GM18502 (cell line): ENCODE measurements around the gene SLC16A6.
A peak's percentile ranks its signal among the peaks of the same experiment; 100 is the strongest.
"Not testable (repeated sequence)": the region's sequence is repeated elsewhere in the genome, so short reads cannot be mapped to it uniquely, and the experiment has no call there.

Experiments
- ATAC-seq: cut with Tn5 transposase; IDR thresholded peaks from one replicate; pipeline ENCODE4 v1.9.1; 2021; ENCODE audit warnings: mild to moderate bottlenecking; ENCODE audit not compliant: unreplicated experiment, poor library complexity

The SLC16A6 gene

DNA sequence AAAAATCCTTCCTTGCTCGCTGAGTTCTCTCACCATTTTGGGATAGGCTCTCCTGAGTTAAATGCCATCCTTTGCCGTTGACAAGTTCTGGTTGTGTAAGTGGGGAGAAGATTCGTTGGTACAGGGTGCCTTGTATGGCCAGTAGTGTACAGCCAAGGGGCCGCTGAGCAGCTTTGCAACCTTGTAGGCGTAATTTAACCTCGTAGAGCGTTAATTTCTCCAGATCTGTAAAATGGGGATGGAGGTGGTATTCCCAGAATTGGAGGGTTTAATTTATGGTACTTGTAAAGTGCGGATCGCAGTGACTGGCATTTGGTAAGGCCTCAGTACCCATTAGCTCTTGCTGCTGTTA, 1.7 kb upstream of the SLC16A6 start:
- ATAC-seq = no peak

DNA sequence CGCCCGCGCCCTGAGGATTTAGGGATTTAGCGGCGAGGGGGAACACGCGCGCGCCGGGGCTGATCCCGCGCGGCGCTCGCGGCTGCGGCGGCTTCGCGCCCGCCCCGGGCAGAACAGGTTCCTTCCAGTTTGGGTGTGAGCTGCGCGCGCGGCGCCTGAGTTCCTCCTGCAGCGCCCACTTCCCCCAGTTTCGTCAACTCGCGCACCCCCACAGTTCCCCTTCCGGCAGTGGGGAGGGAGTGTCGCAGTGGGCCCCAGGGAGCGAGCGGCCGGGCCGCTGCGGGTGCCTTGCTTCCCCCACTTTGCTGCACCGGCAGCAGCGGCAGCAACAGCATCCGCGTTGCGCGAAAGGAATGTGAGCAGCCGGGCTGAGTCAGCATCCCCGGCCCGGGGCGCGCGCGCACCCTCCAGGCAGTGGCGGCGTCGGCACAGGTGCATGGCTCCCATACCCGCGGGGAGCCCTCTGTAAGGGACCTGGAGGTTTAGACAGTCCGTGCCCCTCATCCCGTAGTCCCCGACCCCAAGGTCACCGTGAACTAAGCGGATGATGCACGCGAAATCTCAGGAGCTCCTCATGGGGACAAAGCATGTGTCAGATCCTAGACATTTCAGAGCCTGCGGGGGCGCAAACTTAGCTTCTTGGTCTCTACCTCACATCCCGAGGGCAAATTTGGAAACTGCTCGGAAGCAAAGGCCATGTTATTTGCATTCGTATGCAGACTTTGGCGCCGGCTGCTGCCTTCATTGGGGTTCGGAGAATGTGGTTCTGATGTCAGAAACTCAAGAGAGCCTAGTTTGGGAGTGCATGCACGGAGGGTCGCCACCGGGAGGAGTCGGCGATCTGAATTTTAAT, 1.1 kb upstream of the SLC16A6 start:
- peak; percentile 67 for ATAC-seq

DNA sequence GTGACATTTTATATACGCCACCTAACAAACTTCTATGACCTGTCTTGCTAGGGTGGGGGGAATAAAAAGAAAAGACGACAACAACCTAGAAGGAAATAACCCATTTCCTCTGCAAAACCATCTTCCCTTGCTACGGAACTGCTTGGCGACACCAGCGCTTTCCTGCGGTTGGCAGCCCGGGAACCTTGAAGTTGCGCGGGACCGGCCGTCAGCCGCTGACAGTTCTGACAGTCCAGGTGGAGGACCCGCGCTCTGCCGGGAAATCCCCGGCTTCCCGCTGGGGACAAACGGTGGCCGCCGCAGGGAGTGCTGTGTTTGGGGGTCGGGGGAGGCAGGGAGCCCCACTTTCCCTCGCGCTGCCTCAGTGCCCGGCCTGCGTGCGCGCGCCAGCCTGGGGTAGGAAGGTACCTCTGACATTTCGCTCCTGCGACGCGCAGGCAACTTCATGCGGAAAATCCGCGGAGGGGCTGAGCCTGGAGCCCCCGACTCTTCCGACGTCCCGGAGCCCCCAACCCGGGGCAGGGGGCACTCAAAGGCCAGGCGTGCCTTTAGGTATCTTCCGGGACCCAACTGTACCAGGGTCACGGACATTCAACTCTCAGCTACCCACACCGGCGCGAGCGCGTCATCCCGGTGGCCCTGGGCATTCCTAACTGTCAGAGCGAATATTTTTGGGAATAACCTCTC, 516 bp downstream of the SLC16A6 start:
- no peak for ATAC-seq

DNA sequence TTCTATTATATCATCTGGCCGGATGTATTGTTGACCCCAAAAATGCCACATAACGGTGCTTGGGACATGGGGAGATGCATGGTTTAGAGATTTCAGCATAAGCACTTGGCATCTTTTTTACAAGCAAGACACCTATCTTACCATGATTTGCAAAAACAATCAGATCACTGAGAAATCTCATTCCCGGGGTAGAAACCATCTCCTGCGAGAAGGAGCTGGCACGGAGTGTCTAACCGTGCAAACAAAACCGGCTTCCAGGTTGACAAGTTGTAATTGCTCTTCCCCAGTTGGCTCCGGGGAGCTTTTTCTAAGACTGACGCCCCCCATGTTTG, 1.0 kb downstream of the SLC16A6 start:
- no peak for ATAC-seq

DNA sequence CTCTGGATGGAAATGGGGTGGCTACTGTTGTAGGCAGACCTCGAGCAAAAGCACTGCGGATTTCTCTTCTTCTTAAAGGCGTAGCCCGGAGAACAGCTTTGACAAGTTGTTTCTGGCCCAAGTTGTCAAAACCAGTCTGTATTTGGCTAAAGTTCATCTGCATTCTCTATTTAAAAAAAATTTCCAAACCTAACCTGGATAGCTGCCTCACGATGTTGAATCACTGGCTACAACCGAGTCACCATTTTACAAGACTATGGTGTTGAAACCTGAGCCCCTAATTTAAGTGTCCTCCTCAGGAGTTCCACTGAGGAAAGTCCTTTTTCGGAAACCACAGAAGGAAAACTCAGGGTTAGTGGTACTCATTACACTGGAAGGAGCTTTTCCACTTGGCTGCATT, 1.5 kb downstream of the SLC16A6 start:
- ATAC-seq = no peak

DNA sequence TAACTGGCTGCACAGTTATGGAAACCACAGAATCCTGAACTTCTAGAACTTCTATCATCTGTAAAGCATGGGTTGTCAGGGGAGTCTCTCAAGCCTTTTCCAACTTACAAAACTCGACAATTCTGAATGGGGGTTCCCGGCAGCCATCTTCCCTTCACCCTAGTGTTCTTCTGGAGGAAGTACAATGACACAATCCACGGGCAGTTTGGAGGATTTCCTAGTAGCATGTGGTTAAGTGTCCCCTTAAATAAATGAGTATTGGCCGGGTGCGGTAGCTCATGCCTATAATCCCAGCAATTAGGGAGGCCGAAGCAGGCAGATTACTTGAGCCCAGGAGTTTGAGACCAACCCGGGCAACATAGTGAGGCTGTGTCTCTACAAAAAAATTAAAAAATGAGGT, 2.1 kb downstream of the SLC16A6 start:
- ATAC-seq = no peak

DNA sequence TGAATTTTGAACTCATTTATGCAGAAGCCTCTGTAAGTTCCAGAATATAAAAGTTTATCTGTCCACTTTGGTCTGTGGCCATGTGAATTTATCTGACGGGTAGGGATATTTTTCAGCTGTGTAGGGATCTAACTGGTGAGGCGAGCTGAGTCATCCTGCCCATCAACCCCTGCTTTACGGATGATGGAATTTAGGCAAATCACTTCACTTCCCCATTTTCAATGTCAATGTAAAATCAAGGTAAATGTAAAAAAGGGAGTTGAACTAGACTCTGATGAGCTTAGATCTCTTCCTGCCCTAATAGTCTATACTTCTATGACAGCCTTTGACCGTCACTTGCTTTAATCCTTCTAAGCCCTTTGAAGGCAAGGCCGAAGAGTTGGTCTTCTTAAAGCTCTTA, 2.6 kb downstream of the SLC16A6 start:
- no peak for ATAC-seq

DNA sequence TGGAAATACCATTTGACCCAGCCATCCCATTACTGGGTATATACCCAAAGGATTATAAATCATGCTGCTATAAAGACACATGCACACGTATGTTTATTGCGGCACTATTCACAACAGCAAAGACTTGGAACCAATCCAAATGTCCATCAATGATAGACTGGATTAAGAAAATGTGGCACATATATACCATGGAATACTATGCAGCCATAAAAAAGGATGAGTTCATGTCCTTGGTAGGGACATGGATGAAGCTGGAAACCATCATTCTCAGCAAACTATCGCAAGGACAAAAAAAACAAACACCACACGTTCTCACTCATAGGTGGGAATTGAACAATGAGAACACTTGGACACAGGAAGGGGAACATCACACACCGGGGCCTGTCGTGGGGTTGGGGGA, 9.0 kb downstream of the SLC16A6 start:
- ATAC-seq = not testable (repeated sequence)

DNA sequence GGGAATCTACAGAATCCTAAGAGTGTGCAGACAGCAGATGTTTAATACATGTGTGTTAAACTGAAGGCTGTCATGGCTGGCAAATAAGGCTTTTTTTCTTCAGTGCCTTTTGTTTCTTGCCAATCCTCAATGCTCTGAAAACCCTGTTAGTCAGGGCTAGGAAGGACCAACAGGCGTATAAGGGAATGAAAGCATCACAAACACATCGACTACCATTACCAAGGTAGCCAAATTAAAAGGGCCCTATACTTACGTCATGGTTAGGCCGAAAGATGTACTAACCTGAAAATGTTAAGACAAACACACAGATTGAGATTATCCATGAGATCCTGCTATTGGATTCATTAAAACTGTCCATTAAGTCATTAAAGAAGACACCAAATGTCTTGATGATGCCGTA, 13.1 kb downstream of the SLC16A6 start:
- ATAC-seq = no peak

DNA sequence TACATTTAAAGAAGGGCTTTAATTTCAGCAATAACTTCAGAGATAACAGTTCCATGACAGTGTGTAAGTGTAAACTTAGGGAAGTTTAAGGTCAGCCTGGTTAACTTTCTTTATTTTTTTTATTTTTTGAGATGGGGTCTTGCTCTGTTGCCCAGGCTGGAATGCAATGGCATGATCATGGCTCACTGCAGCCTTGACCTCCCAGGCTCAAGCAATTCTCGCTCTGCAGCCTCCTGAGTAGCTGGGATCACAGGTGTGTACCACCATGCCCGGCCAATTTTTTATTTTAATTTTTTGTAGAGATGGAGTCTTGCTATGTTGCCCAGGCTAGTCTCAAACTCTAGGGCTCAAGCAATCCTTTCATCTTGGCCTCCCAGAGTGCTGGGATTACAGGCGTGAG, 14.6 kb downstream of the SLC16A6 start:
- not testable (repeated sequence) for ATAC-seq

DNA sequence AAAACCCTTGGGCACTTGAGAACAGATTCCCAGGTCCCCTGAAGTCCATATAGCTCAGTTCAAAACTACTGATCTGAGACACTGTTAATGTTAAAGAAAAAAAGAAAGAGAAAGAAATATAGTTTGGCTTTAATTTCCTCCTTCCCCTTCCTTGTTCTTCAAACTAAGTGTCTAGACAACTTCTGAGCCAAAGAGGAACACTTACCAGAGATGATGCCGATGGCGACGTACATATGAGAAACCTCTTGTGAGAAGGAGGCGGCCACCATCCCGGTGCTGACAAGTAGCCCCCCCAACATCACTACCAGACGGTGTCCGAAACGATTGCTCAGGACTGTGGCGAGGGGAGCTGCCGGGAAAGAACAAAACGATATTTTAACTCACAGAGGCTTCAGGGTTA, 17.2 kb downstream of the SLC16A6 start:
- ATAC-seq = no peak

DNA sequence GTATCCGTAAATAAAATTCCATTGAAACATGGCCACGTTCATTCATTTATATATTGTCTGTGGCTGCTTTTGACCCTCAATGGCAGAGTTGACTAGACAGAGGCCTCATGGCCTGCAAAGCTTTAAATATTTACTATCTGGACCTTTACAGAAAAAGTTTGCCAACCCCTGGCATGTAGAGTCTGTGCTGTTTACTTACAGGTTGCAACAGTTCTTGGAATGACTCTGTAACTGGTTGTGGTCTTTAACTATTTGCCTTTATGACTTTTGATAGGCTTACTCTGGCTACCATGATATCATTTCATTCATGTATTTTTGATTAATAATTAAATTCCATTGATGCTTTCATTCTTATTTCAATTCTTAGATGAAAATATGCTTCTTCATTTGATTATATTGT, 25.1 kb downstream of the SLC16A6 start:
- not testable (repeated sequence) for ATAC-seq

DNA sequence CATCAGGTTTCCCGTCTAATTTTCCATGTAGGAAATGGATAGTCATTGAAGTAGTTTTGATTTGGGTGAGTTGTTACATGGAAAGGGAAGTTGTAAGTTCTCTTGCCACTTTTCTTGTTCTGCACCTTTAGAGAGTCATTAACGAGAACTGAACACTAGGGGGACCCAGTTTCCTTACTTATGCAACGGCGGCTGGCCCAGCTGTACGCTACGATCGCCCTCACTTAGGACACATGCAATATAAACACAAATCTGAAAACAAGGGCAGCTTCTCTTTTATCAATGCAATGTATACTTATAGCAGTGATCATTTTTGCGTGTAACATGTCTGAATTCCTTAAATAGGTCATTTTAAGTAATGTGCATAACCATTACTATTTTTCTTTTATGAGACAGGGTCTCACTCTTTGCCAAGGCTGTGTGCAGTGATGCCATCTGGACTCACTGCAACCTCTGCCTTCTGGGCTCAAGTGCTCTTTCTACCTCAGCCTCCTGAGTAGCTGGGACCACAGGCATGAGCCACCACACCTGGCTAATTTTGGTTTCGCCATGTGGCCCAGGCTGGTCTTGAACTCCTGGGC, 27.7 kb downstream of the SLC16A6 start:
- peak; percentile 49 for ATAC-seq

DNA sequence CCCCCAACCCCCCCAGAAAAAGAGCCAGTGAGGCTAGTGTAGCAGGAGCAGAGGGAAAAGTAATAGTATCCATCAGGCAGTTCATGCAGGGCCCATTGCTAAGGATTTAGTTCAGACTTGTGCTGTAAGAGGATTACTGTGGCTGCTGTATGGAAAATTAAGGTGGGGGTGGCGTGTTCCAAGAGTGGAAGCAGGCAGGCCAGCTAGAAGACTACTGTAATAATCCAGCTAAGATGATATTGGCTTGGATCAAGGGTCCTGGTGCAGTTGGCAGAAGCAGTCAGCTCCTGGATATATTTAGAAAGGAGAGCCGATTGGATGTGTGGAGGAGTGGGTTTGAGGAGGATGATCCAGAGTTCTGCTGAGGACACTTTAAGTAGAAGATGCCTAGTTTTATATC, 28.5 kb downstream of the SLC16A6 start:
- ATAC-seq = not testable (repeated sequence)

DNA sequence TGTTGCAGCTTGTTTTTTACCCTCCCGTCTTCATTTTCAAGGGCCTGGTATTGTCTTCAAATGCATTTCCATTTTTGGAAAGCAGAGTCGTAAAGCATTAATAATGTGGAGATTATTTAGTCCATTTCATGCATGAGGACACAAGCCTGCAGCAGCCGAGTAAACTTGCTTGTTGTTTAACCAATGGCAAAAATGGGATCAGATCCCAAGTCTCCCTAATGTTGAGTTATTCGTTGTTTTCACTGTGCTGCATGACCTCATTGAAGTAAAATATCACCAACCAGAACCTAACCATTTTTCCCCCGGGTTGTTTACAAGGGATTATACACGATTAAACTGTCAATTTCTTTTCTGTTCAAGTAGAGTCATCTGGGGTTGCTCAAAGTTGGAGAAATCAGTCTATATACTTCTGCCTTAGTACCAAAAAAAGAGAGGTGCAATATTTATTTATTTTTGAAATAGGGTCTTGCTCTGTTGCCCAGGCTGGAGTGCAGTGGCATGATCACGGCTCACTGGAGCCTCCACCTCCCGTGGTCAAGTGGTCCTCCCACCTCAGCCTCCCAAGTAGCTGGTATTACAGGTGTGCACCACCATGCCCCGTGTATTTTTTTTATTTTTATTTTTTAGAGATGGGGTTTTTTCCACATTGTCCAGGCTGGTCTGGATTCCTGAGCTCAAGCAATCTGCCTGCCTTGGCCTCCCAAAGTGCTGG, 30.7 kb downstream of the SLC16A6 start:
- ATAC-seq = no peak

DNA sequence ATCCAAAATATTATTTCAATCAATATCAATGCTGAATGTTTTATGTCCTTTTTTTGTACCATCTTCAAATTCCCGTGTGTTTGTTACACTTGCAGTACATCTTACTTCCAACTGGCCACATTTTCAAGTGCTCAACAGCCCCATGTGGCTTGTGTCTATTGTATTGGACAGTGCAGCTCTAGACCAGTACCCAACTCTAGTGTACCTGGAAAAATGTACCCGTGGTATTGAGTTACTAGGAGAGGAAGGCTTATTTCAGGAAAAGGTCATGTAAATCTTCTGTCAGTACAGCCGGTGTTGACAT, 31.3 kb downstream of the SLC16A6 start:
- not testable (repeated sequence) for ATAC-seq

DNA sequence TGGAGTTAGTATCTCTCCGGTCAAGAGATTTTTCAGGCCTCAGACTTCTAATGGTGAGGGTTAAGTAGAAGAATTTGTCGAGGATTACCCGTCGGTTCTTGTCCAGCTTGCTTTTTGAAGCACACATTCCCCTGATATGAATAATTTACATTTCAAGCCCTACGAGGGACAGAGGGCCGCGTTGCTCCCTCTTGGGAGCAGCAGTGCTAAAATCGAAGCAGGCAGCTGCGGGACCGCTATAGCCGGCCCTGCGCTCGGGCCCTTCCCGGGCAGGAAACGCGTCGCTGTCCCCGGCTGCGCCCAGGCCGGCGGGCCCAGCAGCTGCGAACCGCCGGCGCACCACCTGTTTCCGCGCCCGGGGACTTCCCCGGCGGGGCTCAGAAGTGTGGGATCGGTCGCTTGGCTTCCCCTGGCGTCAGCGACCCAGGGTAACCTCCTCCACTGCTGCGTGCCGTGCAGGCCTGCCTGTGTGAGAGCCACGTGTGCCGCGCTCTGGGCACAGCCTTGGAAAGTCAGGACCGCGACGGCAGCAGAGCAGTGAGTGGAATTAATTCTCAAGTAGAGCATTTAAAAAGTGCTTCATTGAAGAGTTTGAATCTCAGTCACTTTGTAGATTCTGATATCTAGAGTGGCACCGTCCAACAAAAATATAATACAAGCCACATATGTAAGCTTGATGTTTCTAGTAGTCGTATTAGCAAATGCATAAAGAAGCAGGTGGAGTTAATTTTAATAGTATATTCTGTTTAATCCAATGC, 31.9 kb downstream of the SLC16A6 start:
- peak; percentile 89 for ATAC-seq

DNA sequence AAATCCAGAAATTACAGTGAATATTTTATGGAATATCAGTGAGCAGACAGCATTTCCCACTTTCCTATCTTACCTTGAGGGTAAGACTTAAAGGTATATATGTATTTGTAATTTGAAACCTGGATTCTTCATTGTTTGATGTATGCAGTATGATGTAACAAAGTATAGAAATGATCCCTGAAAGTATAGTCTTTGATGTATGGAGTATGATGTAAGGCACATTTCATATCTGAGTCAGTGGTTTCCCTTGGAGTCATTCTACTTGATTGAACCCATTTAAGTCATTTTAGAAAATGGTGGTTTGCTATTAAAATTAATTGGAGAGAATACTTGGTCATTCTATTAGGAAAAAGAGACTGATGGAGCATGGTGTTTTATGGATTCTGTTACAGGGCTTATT, 33.0 kb downstream of the SLC16A6 start:
- ATAC-seq = no peak

DNA sequence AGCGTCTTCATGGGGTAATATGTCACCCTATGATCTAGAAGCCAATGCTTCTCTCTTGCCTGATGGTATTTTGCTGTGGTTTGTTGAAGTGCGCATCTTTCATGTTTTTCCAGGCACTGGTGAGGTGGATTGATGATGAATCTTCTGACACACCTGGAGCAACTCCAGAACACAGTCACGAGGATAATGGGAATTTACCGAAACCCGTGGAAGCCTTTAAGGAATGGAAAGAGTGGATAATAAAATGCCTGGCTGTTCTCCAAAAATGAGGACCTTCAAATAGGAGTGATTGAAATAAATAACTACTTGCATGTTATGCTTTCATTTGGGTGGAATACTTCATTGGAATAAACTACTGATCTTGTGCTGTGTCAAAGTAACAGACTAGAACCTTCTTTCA, 34.2 kb downstream of the SLC16A6 start:
- not testable (repeated sequence) for ATAC-seq

DNA sequence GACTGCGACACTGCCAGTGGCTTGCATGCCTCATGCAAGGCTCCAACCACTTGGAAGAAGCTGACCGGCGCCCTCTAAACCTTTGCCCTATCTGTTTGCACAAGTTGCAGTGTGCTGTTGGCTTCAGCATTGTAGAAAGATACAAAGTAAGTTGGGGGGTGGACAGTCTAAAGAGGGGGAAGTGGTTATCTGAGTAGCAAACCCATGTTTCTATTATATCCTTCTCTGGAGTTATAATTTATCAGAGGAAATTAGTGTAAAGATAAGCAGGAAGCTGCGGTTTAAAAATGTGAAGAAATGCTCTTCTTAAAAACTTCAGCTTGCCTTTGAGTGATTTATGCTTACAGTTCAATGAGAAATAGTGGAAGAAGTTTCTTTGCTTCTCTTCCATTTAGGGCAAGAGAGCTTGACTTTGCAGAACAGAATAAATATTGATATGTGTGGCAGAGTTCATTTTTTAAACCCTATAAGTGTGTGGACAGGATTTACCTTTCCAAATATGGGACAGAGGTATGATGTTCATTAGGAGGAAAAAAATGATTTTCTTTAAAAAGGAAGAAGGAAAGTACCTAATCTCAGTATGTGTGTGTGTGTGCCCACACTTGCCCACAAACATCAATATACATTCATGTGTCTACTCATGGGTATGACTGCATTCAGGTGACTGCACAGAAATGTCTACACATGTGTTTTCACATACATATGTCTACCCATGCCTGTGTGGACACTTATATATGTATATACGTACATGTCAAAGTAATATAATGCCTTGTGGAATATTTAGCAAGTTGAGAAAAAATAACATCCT, 35.0 kb downstream of the SLC16A6 start:
- ATAC-seq = no peak
